ENCODE measurements around the gene EFCAB11.

GRCh38 chr14:89922031-89922907 is 32.3 kb downstream of the EFCAB11 start:
- TF ChIP-seq YY1 (IDR thresholded peaks at IDR 0.05; ENCODE audit: low read depth) (no peak), TAF1 (IDR thresholded peaks at IDR 0.05; ENCODE audit: low read depth) (no peak), FOXM1 (IDR thresholded peaks at IDR 0.05; ENCODE audit: borderline replicate concordance, low read depth) (no peak), CREB1 (IDR thresholded peaks at IDR 0.05; ENCODE audit: low read depth) (no peak), MAX (IDR thresholded peaks at IDR 0.05) (no peak), CEBPB (IDR thresholded peaks at IDR 0.05) (no peak), REST (IDR thresholded peaks at IDR 0.05; ENCODE audit: low read depth) (no peak), USF1 (IDR thresholded peaks at IDR 0.05) (no peak), EP300 (IDR thresholded peaks at IDR 0.05; ENCODE audit: borderline replicate concordance) (no peak), RAD21 (IDR thresholded peaks at IDR 0.05; ENCODE audit: low read depth) (no peak), NFIC (IDR thresholded peaks at IDR 0.05) (no peak), TEAD4 (IDR thresholded peaks at IDR 0.05) (no peak)
